Endothelial cell of umbilical vein (primary cell): ENCODE results near the gene ASB10. TPM values are rescaled to one million over a fixed set of nuclear protein-coding genes. Genes with fewer than 3 reads are reported as not detected.

Experiments
- BruUV-seq: library from RNA; stranded (reverse); fragments of 400-500 nt; replicated peaks from 2 replicates; lab custom pipeline; 2021; lab: Mats Ljungman, UMichigan
- CTCF ChIA-PET: fragments of 300-600, 350-600 bp; sonication (Branson Sonifier 250); formaldehyde crosslinking; loops from one replicate; lab custom pipeline; 2021; ENCODE audit warnings: antibody characterized with exemption, inconsistent platforms; lab: Charles Lee
- POLR2A ChIA-PET: fragments of 300-600, 350-600 bp; sonication (Branson Sonifier 250); formaldehyde crosslinking; loops from one replicate; lab custom pipeline; 2021; ENCODE audit warnings: antibody characterized with exemption, inconsistent platforms; lab: Charles Lee
- DNase-seq: peaks from one replicate; pipeline ENCODE4 v3.0.0-alpha.2; 2011; ENCODE audit warnings: low read depth, low spot score
- FAIRE-seq: peaks from 2 replicates; lab custom pipeline; 2011; peaks lifted over from hg19 to GRCh38; lab: Jason Lieb, UNC
- H2AFZ ChIP-seq: 2 replicates; pipeline ENCODE4 v1.6.0; 2012; ENCODE audit warnings: low read depth, low read length, control low read depth, inconsistent platforms
- H3K27ac ChIP-seq: 2 replicates; pipeline ENCODE4 v1.5.1; 2011; ENCODE audit warnings: low read depth, mild to moderate bottlenecking, control low read depth, low read length, moderate library complexity; ENCODE audit not compliant: insufficient read depth
- H3K27me3 ChIP-seq, 2 experiments: 2 replicates each; pipeline versions ENCODE4 v1.6.0 to v1.6.1; 2011; ENCODE audit warnings: low read length in 2 of 2, mixed read lengths in 1 of 2; ENCODE audit not compliant: control insufficient read depth in 2 of 2, insufficient read depth in 2 of 2
- H3K36me3 ChIP-seq, 2 experiments: 2 replicates in 1 of 2; 3 replicates in 1 of 2; pipeline ENCODE4 v1.5.1; 2011; ENCODE audit warnings: low read length in 2 of 2, mild to moderate bottlenecking in 1 of 2, moderate library complexity in 1 of 2; ENCODE audit not compliant: control insufficient read depth in 2 of 2, insufficient read depth in 2 of 2; ENCODE audit errors: extremely low read depth in 1 of 2
- H3K4me1 ChIP-seq: 3 replicates; pipeline ENCODE4 v1.5.1; 2011; ENCODE audit warnings: mild to moderate bottlenecking, low read length; ENCODE audit not compliant: control insufficient read depth, insufficient read depth; ENCODE audit errors: extremely low read depth
- H3K4me2 ChIP-seq: 2 replicates; pipeline ENCODE4 v1.6.1; 2011; ENCODE audit warnings: low read length, control low read depth, mixed read lengths; ENCODE audit not compliant: insufficient read depth
- H3K4me3 ChIP-seq, 3 experiments: fragments of 200-600 bp in 1 of 3; sonication (generic), shearing (Covaris generic) in 1 of 3; replicated peaks in 1 of 3; 2 replicates each; pipeline ENCODE4 v1.5.1; 2011 to 2016; ENCODE audit warnings: control low read depth in 3 of 3, low read length in 3 of 3, mild to moderate bottlenecking in 2 of 3, inconsistent platforms in 1 of 3, low read depth in 1 of 3, moderate library complexity in 1 of 3; ENCODE audit not compliant: insufficient read depth in 1 of 3
- H3K79me2 ChIP-seq: 2 replicates; pipeline ENCODE4 v1.6.0; 2012; ENCODE audit warnings: low read length, inconsistent platforms; ENCODE audit not compliant: control insufficient read depth, insufficient read depth
- H3K9ac ChIP-seq: replicated peaks from 2 replicates; pipeline ENCODE3; 2011; ENCODE audit warnings: low read length, control low read depth; ENCODE audit not compliant: insufficient read depth; ENCODE audit errors: extremely low read depth
- H3K9me1 ChIP-seq: replicated peaks from 3 replicates; pipeline ENCODE4 v1.6.0; 2011; ENCODE audit warnings: mild to moderate bottlenecking, low read length; ENCODE audit not compliant: control insufficient read depth, insufficient read depth; ENCODE audit errors: extremely low read depth
- H3K9me3 ChIP-seq: replicated peaks from 2 replicates; pipeline ENCODE4 v1.5.1; 2012; ENCODE audit warnings: low read length, inconsistent platforms; ENCODE audit not compliant: control insufficient read depth, insufficient read depth
- H4K20me1 ChIP-seq: replicated peaks from 2 replicates; pipeline ENCODE3; 2011; ENCODE audit warnings: mild to moderate bottlenecking, low read length; ENCODE audit not compliant: control insufficient read depth, insufficient read depth; ENCODE audit errors: extremely low read depth
- CTCF ChIP-seq, 2 donors: IDR thresholded peaks; 1 replicate in 1 of 2; 2 replicates in 1 of 2; pipeline ENCODE4 v1.5.1; 2011; ENCODE audit warnings: low read length in 2 of 2, mild to moderate bottlenecking in 2 of 2, moderate library complexity in 2 of 2, control low read depth in 1 of 2, inconsistent platforms in 1 of 2, low read depth in 1 of 2; ENCODE audit not compliant: insufficient read depth in 1 of 2; ENCODE audit errors: extremely low read depth in 1 of 2
- EZH2 ChIP-seq: IDR thresholded peaks from 2 replicates; pipeline ENCODE4 v1.6.1; 2012; ENCODE audit warnings: borderline replicate concordance, low read depth, mild to moderate bottlenecking, moderate library complexity, low read length, inconsistent platforms; ENCODE audit not compliant: severe bottlenecking
- FOS ChIP-seq: IDR thresholded peaks from 2 replicates; pipeline ENCODE4 v1.6.1; 2011; ENCODE audit warnings: mild to moderate bottlenecking, low read length, moderate library complexity, borderline replicate concordance; ENCODE audit not compliant: insufficient read depth
- GATA2 ChIP-seq: IDR thresholded peaks from 2 replicates; pipeline ENCODE4 v1.7.0; 2011; ENCODE audit warnings: low read depth, mild to moderate bottlenecking, moderate library complexity, mixed read lengths, low read length; ENCODE audit not compliant: insufficient read length, insufficient read depth
- JUN ChIP-seq: IDR thresholded peaks from 2 replicates; pipeline ENCODE4 v1.6.1; 2011; ENCODE audit warnings: borderline replicate concordance, low read depth; ENCODE audit not compliant: insufficient read length, insufficient read depth
- MYC ChIP-seq: IDR thresholded peaks from one replicate; pipeline ENCODE4 v1.6.1; 2011; ENCODE audit warnings: mild to moderate bottlenecking, low read depth, low read length
- POLR2A ChIP-seq: IDR thresholded peaks from 2 replicates; pipeline ENCODE4 v1.6.1; 2012; ENCODE audit warnings: low read depth, mild to moderate bottlenecking, control low read depth, low read length
- POLR2AphosphoS5 ChIP-seq: IDR thresholded peaks from 2 replicates; pipeline ENCODE4 v1.6.1; 2012; ENCODE audit warnings: low read depth, mild to moderate bottlenecking, control low read depth, low read length, moderate library complexity; ENCODE audit not compliant: insufficient read depth
- dilution Hi-C: fragments of 300-500 bp; cut with MboI; formaldehyde crosslinking; loops from one replicate; pipeline ENCODE4 v1.15.0; 2019; ENCODE audit warnings: low sequenced_read_pairs; ENCODE audit not compliant: extremely low pct_ligation_motif_present
- intact Hi-C: fragments of 100-400 bp; cut with micrococcal nuclease; formaldehyde crosslinking; loops from one replicate; pipeline ENCODE4 v1.10.0; 2022
- polyA plus RNA-seq, 4 experiments: library from polyadenylated mRNA; depleted of rRNA in 3 of 4; stranded (reverse) in 3 of 4; unstranded in 1 of 4; fragments of >200 nt; gene quantifications; 2 replicates each; pipeline versions ENCODE4 v1.2.1 to v1.2.3, GENCODE V29; 2011 to 2012; ENCODE audit warnings: missing spikeins in 1 of 4
- total RNA-seq: library from RNA; stranded (reverse); gene quantifications from 2 replicates; pipeline ENCODE4 v1.2.3, GENCODE V29; 2021
- TF ChIP-seq, protein P1 (sequence below): IDR thresholded peaks from 2 replicates; pipeline ENCODE4 v1.6.1; 2011; ENCODE audit not compliant: insufficient read depth, insufficient read length

Gene ASB10
- total and polyA plus RNA-seq, 2 donors (not counting 3 experiments of a cell fraction or from before 2014, with no cell fraction given): not detected

DNA sequence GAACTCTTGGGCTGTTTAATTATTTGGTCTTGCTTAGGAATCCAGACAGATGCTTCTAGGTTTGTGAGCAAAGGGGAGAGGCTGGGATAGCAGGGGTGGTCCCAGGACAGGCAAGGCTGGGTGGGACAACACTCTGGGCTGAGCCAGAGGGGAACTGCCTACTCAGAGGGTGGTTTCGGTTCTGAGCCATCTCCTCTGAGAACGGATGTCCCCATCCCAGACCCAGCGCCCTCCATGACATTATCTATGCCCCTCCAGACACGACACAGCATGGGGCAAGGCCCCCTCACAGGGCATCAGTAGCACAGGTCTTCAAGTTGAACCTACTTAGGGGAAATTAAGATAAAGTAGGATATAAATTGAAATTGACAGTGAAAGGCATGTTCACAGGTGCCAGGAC lies 7.1 kb downstream of the ASB10 start:
- TF ChIP-seq POLR2A (no peak), EZH2 (no peak), FOS (no peak), POLR2AphosphoS5 (no peak), CTCF (IDR thresholded peaks at IDR 0.05; ENCODE audit: extremely low read depth in 1 of 2, insufficient read depth in 1 of 2, low read depth in 1 of 2, low read length in 2 of 2) (no peak), GATA2 (no peak), MYC (no peak), JUN (no peak)
- TF ChIP-seq, protein P1, sequence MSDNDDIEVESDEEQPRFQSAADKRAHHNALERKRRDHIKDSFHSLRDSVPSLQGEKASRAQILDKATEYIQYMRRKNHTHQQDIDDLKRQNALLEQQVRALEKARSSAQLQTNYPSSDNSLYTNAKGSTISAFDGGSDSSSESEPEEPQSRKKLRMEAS: no peak
- POLR2A ChIA-PET: no interaction called here
- Histone ChIP-seq H3K36me3 (no peaks in the 10 kb centered on the region), H3K4me3 (no peak overlapping the region), H4K20me1 (no peaks in the 10 kb centered on the region), H3K9ac (no peak overlapping the region), H3K4me2 (no peak overlapping the region), H3K79me2 (no peaks in the 10 kb centered on the region), H3K4me1 (no peaks in the 10 kb centered on the region), H3K27ac (no peak overlapping the region), H3K9me3 (no peaks in the 10 kb centered on the region), H3K27me3 (peaks cover 3 to 8% of the 10 kb centered on the region in 2 experiments), H2AFZ (no peak overlapping the region), H3K9me1 (no peaks in the 10 kb centered on the region)
- dilution Hi-C loops: no loop called here
- FAIRE-seq (no peak), DNase-seq (no peak)
- CTCF ChIA-PET: interaction anchor here (0.9 to 1.6 kb wide), 2 partner anchors 12 to 56 kb away, joined by 4 to 5 read pairs; partner anchors contain the start of gene GBX1
- BruUV-seq: no TSS peak
- intact Hi-C loops: no loop called here
